Stimulated activated CD4-positive, alpha-beta T cell treated with anti-CD3 and anti-CD28 coated beads, TNF-alpha, amount 100 ng/mL, for 1 hour (primary cell): Measurements from ENCODE around the gene WDR86.

Experiments used
- DNase-seq, 3 donors: peaks; one replicate each; pipeline ENCODE4 v3.0.0-alpha.2; 2020; ENCODE audit warnings: low read depth in 3 of 3, low spot score in 1 of 3

Gene WDR86

DNA sequence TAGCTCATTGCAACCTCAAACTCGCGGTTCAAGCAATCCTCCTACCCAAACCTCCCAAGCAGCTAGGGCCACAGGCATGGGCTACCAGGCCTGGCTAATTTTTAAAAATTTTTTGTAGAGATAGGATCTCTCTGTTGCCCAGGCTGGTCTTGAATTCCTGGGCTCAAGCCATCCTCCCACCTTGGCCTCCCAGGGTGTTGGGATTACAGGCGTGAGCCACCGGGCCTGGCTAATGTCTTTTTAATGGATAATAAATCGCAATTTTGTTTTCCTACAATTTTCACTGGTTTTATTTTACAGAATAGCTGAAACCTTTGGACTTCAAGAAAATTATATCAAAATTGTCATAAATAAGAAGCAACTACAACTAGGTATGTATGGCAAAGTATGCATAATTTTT lies 57.3 kb downstream of the WDR86 start:
- no peak for DNase-seq

DNA sequence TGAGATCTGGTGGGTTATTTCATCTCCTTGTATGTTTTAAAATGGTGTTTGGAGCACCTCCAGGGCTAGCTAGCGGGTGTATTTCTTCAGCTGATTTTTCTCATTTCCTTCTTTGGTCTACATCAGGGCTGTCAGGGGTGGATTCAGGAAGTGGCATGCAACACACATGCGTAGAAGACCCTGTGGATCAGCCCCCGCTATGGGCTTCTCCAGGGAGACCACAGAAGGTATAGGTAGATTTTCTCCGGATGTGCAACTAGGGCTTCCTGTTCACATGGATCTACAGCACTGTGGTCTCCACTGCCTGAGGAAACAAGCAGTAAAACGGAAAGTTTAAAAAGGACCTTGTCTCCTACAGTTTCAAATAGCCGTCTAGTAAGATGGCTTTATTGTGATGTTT lies 57.9 kb downstream of the WDR86 start:
- peak in 1 of 3 donors; percentile 12 for DNase-seq

DNA sequence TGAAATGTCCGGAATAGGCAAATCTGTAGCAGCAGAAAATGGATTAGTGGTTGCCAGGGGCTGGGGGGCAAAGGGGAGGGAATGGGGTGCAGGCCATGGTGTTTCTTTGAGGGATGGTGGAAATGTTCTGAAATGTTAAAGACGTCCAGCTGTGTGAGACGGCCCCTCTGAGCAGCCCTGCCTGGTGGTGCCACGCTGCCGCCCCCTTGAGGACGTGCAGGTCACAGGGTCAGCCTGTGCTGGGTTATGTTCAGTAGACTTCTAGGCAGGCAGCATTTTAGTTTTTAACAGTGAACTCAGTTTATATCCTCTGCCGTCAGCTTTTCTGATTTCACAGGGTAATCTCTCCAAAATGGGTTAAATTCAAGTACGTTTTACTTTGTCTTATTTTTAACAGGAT lies 58.8 kb downstream of the WDR86 start:
- peak in 1 of 3 donors; percentile 34 for DNase-seq

DNA sequence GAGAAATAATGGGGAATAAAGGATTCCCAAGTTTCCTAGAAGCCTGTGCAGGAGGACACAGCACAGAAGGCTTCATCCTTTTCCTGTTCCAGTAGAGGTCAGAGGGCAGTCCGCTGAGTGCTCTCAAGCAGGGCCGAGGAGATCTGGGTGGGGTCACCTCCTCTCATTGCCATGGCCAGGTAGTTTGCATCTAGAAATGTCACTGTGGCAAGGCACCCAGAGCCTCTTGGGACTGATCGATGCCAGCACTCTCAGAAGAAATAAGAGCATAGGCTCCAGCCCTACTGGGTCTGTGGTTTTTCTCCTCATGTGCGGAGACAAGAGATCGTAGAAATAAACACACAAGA lies 60.4 kb downstream of the WDR86 start:
- no peak for DNase-seq

DNA sequence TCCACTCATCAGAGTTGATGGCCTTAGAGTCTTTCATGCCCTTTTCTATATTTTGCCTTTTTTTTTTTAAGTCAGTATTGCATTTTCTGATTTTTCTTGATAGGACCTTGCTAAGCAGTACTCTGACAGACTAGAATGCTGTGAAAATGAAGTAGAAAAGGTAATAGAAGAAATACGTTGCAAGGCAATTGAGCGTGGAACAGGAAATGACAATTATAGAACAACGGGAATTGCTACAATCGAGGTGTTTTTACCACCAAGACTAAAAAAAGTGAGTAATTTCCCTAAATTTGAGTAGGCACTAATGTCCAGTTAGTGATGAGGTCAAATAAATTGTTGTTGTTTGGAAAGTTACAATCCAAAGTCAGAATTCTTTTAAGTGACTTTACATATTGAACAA lies 60.9 kb downstream of the WDR86 start:
- DNase-seq = no peak

DNA sequence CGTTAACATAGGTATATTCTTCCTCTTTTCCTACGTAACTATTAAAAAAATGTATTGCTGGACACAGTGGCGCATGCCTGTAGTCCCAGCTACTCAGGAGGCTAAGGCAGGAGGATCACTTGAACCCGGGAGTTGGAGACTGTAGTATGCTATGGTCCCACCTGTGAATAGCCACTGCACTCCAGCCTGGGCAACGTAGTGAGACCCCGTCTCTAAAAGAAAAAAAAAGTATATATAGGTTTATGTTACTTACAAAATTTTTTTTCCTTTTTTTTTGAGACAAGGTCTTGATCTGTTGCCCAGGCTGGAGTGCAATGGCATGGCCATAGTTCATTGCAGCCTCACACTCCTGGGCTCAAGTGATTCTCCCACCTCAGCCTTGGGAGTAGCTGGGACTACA lies 62.6 kb downstream of the WDR86 start:
- DNase-seq = no peak

DNA sequence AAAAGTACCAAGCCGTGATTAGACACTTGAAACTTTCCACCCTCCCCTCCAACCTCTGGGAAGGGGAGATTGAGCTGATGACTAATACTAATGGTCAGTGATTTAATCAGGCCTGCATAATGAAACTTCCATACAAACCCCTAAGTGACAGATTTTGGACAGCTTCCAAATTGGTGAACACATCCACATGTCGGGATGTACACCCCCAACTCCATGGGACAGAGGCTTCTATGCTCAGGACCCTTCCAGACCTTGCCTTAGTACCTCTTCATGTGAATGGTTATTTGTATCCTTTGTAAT lies 63.4 kb downstream of the WDR86 start:
- no peak for DNase-seq

DNA sequence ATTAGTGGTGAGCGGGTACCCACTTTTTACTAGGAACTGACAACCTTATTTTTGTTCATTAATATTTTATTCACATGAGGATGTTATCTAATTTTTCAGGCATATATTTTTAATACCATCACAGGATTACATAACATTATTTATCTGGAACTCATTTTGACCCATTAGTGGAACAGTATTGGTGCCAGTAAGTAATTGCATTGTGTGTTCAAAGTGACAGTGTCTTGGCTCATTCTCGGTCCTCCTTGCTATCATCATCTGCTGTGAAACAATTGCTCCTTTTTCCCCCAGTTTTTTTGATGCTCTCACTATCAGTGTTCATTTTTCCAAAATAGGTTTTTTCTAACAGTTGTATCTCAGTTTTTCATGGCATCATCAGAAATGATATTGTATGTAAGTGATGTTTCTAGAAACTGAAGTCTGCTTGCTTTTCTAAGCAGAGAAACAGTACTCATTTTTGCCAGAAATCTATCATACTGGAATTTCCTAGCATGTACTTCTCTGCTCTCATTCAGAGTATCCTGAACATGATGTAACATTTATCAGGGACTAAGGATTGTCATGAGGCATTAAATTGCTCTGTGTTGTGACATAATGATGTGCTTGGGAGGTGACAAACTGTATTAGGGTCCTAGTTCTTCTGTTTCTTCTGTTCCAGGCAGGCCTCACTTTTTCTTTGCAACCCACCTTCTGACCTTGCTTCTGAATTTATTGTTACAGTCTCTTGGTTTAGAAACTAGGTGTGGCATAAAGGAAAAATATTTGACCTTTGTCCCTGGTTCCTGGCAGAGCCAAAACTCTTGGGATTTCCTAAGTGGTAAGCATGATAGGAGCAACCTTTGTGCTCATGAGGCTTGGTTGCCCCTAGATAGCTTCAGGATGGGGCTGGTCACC lies 64.0 kb downstream of the WDR86 start:
- DNase-seq = no peak

DNA sequence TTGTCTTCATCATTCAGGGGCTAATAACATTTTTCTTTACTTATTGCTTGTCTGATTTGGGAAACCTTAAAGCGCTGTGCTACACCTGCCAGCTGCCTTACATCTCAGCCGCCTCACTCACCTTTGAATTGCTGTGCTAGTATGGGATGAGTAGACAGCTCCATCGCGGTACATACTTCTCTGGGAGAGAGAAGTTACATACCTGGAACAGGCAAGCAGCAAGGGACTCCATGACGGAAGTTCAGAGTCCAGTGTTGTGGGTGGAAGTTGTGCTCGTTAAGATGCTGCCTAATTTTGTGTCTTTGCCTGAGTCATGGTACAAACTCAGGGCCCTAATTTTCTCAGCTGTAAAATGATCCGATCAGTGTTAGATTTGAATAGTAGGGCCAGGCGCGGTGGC lies 66.3 kb downstream of the WDR86 start:
- no peak for DNase-seq

DNA sequence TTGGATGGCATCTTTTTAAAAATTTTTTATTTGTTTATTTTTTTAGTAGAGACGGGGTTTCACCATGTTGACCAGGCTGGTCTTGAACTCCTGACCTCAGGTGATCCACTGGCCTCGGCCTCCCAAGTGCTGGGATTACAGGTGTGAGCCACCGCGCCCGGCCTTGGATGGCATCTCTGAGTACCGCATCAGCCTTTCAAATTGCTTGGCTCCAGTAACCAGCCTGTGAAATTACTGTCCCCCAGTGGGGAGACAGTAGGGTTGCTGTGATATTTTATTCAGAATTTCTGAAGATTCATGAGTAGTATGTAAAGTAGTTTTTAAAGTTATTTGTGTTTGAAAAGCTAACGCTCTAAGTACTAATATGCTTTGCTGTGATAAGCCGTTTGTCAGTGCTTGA lies 67.0 kb downstream of the WDR86 start:
- no peak for DNase-seq

DNA sequence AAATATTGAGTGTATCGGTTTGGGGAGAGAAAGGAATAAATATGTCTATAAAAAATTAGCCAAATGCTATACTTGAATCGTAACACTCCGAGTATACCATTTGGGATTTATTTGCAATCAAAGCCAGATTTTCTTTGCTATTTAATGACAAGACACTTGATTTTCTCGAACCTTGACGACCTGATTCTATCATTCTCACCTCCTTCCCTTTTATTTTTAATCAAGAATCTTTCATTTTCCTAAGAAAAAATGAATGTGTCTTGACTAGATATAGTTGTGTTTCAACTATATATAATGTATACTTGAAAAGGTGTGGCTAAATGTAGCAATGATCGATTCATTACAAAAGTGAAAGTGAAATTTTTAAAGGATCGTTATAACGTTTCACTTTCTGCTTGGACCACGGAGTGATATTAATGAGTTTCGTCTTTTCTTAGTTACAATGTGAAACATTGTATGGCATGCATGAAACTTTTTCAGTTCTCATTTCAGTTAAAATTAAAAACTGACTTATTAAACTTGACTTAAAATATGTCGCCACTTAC lies 67.7 kb downstream of the WDR86 start:
- no peak for DNase-seq

DNA sequence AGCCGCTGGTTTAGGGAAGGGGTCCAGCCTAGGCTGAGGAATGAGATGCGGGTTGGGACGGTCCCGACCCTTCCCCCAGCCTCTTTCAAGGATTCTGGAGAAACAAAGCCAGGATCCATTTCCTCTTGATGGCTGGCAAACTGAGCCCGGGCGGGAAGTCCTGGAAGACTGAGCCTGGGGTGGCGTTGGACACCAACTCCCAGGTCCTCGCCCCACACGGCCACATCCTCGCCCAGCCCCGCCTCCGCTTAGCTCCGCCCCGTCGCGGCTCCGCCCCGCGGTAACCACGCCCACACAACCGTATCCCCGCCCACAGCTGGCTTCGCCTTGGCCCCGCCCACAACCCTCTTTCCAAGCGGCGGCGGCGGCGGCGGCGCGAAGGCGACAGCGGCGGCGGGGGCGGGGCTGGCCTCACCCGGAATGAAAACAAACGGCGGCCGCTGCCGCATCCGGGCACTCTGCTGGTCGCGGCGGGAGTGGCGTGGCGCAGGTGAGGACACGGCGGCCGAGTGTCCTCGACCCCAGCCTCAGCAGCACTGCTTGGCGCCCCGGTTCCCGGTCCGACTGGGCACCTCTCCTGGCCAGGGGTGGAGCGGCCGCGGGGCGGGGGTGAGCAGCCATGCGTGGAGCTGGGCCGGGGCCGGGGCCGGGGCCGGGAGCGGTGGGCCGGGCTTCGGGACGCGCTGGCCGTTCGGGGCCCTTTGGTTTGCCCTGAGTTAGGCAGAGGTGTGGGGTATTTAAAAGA lies 68.3 kb downstream of the WDR86 start, which contains the start of gene NUB1:
Gene NUB1 (plus strand): TSS at position 456 of the 745 bp plus-strand sequence. CDS start 3,538 bp downstream, outside the sequence.
- peak; percentile 77 to 91 (median 88) for DNase-seq

DNA sequence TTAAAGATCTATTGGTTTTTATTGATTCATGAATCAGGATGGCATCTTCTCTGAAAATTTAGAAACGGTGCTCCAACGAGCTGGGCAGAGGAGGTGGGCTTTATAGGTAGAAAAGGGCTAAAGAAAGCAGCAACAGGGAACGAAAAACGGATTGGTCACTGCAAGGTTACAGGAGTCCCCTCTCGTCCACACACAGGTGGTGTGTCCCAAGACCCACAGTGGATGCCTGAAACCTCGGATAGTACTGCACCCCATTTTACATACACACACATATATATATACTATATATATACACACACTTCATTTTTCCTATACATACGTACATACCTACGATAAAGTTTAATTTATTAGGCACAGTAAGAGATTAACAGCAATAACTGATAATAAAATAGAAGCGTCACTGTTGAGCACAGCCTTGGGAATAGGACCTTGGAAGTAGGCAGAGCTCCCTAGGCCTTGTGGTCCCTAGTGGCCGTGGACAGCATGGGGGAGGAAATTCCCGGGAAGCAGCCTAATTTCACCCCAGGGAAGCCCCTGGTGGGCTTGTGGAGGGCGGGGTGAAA lies 69.0 kb downstream of the WDR86 start:
- DNase-seq = no peak

DNA sequence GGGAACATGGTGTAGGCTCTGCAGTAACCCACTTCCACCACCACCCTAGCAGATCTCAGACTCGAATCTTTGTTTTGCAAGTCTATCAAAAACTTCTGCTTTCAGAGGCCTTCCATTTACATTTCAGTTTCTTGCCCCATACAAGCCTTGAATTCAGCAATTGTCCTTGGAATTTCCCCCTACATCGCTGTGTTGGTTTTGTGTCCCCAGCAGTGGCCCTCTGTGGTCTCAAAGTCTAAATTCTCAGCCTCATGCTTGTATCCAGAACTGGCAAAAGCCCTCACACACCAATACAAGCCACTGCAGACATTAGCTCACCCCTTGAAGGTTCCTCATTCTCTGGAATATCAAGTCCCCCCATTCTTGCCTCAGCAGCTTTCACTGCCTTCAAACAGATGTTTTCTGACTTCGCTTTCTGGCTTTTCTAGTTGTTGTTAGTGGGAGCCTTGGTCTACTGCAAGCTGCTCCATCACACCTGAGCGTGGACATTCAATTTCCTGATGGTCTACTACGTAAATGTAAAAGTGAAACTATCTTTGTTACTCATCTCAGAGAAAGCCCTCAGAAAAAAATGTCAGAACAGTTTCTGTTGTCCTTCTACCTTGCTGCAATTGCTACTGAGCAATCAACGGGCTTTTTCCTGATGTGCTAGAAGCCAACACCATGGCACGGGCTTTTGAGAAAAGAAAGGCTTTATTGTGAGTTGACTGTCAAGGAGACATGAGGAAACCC lies 70.0 kb downstream of the WDR86 start:
- no peak for DNase-seq

DNA sequence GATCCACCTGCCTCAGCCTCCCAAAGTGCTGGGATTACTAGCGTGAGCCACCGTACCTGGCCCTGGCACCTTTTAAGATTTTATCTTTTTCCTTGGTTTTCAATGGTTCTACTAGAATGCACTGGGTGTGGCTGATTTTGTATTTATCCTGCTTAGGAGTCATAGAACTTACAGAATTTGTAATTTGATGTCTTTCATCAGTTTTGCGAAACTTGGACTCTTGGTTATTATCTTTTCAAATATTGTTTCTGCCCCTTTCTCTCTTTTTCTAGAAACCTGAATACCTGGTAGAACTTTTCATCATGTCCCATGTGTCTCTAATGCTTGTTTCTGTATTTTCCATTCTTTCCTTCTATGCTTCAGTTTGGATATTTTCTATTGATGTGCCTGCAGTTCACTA lies 71.0 kb downstream of the WDR86 start:
- no peak for DNase-seq

DNA sequence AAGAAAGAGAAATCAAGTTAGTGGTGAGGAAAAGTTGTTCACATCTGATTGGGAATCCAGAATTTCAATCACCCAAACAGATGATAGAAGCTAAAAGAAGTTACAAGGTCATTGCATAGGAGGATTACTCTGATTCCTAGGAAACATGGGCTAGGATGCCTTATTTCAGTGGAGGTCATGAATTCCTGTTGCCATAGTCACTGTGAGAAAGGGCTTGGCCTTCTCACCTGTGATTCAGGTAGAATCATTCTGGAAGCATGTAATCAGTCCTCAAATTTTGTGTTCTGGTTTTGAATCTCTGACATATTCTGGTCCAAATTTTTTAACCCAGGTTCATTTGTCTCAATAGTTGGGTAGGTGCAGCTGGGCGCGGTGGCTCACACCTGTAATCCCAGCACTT lies 72.5 kb downstream of the WDR86 start:
- DNase-seq = no peak

DNA sequence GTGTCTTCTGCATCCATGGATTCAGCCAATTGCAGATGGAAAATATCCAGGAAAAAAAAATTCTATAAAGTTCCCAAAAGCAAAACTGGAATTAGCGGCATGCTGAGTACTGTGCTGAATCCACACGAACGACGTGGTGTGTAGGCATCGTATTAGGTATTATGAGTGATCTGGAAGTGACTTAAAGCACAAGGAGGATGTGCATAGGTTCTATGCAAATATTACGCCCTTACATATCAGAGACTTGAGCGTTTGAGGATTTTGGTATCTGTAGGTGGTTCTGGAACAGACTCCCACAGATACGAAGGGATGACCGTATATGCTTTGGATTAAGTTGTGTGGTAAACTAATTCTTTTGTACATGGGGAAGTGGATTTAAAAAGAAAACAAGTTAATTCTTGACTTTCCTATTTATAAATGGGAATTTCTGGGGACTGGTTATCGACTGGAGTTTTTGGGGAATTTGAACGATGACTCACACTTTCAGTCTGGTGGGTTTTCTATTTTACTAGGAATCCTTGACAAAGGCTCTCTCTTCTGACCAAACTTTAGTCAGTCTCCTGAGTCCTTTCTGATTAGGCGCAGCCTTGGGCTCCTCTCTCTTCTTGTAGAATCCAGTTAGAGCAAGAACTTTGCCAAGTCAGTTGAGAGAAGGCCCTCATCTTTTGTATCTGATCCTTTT lies 73.7 kb downstream of the WDR86 start:
- no peak for DNase-seq

DNA sequence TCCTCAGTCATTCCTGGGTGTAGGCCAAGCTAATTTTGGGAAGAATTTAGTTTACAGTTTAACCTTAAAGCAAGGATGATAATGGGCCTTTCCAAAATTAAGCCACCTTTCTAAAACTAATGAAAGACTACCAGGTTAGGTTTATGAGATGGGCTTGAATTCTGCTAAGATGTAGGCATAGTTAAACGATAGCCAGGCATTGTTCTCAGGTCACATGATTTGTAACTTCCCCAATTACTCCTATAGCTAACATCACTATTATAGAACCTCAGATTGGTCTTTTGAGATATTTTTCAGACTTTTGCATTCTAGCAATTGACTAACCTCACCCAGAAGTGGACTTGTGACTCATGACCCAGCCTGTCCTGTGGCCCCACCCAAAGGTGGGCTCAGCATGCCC lies 75.2 kb downstream of the WDR86 start:
- DNase-seq = no peak
